ENCODE results near the gene WDR76.

WDR76 gene

GRCh38 chr15:43879386-43880355 is 52.9 kb downstream of the WDR76 start:
- DNase-seq: no peak

GRCh38 chr15:43880406-43881194 is 53.8 kb downstream of the WDR76 start:
- no peak for DNase-seq

- DNase-seq: no peak
These were observed 54.4 kb downstream of the WDR76 start for GRCh38 chr15:43881245-43881644.

- no peak for DNase-seq
These were observed 55.1 kb downstream of the WDR76 start for GRCh38 chr15:43881944-43882343.

GRCh38 chr15:43883571-43883970 is 56.8 kb downstream of the WDR76 start:
- DNase-seq: no peak

GRCh38 chr15:43886558-43886957 is 59.8 kb downstream of the WDR76 start:
- no peak for DNase-seq

GRCh38 chr15:43887901-43888300 is 61.1 kb downstream of the WDR76 start:
- no peak for DNase-seq

GRCh38 chr15:43889042-43889441 is 62.2 kb downstream of the WDR76 start:
- DNase-seq: no peak

- no peak for DNase-seq
These were observed 67.2 kb downstream of the WDR76 start for GRCh38 chr15:43893956-43894355.

GRCh38 chr15:43895586-43895985 is 68.8 kb downstream of the WDR76 start:
- no peak for DNase-seq

GRCh38 chr15:43896543-43896942 is 69.7 kb downstream of the WDR76 start:
- DNase-seq: no peak

GRCh38 chr15:43898891-43899290 is 72.1 kb downstream of the WDR76 start:
- no peak for DNase-seq

- DNase-seq: no peak
These were observed 73.1 kb downstream of the WDR76 start for GRCh38 chr15:43899928-43900327.

GRCh38 chr15:43900996-43901395 is 74.2 kb downstream of the WDR76 start:
- DNase-seq: no peak

- peak; percentile 8 for DNase-seq
These were observed 74.7 kb downstream of the WDR76 start for GRCh38 chr15:43901495-43901894.

- peak; percentile 70 for DNase-seq
These were observed 77.1 kb downstream of the WDR76 start for GRCh38 chr15:43903864-43904290.

GRCh38 chr15:43905755-43906154 is 79.0 kb downstream of the WDR76 start:
- no peak for DNase-seq

- DNase-seq: no peak
These were observed 81.8 kb downstream of the WDR76 start for GRCh38 chr15:43908516-43909050.

GRCh38 chr15:43911235-43911781 is 84.5 kb downstream of the WDR76 start:
- DNase-seq: peak; percentile 97

GRCh38 chr15:43912208-43912607 is 85.4 kb downstream of the WDR76 start:
- no peak for DNase-seq

- DNase-seq: peak; percentile 98
These were observed 86.4 kb downstream of the WDR76 start for GRCh38 chr15:43913026-43913780.

- no peak for DNase-seq
These were observed 87.1 kb downstream of the WDR76 start for GRCh38 chr15:43913941-43914340.

Data from fibroblast of skin of scalp (primary cell).